PFSK-1 (cell line): Measurements from ENCODE around the gene GNB1.

Experiments
- POLR2AphosphoS5 ChIP-seq: IDR thresholded peaks from 2 replicates; pipeline ENCODE4 v1.6.1; 2012; ENCODE audit warnings: low read depth, mild to moderate bottlenecking, control low read depth, low read length, moderate library complexity
- TAF1 ChIP-seq: IDR thresholded peaks from 2 replicates; pipeline ENCODE4 v1.6.1; 2012; ENCODE audit warnings: low read length, control low read depth, borderline replicate concordance; ENCODE audit not compliant: insufficient read depth

DNA sequence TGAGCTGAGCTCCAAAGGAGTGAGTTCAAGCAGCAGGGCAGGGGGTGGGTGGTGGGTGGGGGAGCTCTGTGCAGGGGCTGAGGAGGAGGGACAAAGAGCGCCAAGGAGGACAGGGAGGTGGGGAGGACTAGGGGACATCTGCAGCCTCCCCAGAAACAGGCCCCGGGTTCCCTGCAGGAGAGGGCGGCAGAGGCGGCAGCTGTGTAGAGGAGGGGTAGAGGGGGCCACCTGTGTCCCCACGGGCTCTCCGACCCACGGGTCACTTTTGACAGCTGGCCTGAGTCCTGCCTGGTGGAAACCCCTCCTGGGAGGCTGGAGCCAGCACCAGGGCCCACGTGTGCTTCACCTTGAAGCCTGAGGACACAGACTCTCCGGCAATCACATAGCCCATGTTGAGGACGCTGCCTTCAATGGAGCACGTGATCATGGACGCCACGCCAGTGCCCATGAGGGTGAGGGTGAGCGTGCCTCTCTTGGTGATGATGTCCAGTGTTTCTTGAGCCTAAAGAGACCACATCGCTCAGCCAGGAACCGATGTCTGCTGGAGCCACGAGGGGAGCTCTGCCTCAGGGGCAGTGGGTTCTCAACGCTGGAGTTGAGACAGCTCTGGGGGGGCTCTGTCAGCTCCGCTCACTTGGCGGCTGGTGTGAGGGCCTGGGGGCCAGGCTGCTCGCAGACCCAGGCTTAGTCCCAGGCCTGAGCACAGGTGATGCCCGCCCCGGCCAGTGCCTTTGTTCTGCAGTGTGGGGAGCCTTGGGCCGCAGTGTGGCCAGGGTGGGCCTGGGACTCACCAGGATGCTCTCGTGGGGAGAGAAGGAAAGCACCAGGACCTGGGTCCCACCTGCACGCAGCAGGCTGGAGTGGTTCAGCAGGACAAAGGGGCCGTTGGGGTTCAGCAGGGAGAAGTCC is 34.8 kb upstream of the GNB1 start:
- TF ChIP-seq POLR2AphosphoS5: no peak
- TF ChIP-seq TAF1: no peak
